K562 (cell line): ENCODE measurements around the gene RGL4. TPM values are rescaled to one million over a fixed set of nuclear protein-coding genes. Genes with fewer than 3 reads are reported as not detected.

Experiments used
- CBFA2T2 ChIP-seq: fragments of 450-650 bp; conservative IDR thresholded peaks from 2 replicates; pipeline ENCODE4 v1.6.1; 2017; ENCODE audit warnings: mild to moderate bottlenecking
- DDX20 ChIP-seq: fragments of 450-650 bp; IDR thresholded peaks from 2 replicates; pipeline ENCODE4 v1.6.1; 2016; ENCODE audit warnings: missing genetic modification characterization, low read depth, mild to moderate bottlenecking, missing compliant biosample characterization, moderate library complexity
- EP400 ChIP-seq: fragments of 450-650 bp; IDR thresholded peaks from 2 replicates; pipeline ENCODE4 v1.6.1; 2017; ENCODE audit warnings: antibody characterized with exemption, mild to moderate bottlenecking, moderate library complexity
- ESRRA ChIP-seq: fragments of 450-650 bp; IDR thresholded peaks from 2 replicates; pipeline ENCODE4 v1.6.1; 2014; ENCODE audit warnings: low read depth, mild to moderate bottlenecking, moderate library complexity, borderline replicate concordance
- GATAD2B ChIP-seq: fragments of 450-650 bp; IDR thresholded peaks from 2 replicates; pipeline ENCODE4 v1.6.1; 2017; ENCODE audit warnings: mild to moderate bottlenecking, borderline replicate concordance
- KDM1A ChIP-seq, 2 experiments: fragments of 450-650 bp; IDR thresholded peaks; 2 replicates each; pipeline ENCODE4 v1.6.1; 2016; ENCODE audit warnings: mild to moderate bottlenecking in 2 of 2
- NCOA4 ChIP-seq: fragments of 450-650 bp; IDR thresholded peaks from 2 replicates; pipeline ENCODE4 v1.6.1; 2018; ENCODE audit warnings: mild to moderate bottlenecking; ENCODE audit not compliant: partially characterized antibody
- POLR3A ChIP-seq: IDR thresholded peaks from 2 replicates; pipeline ENCODE4 v1.6.1; 2011; ENCODE audit warnings: borderline replicate concordance, mild to moderate bottlenecking, moderate library complexity; ENCODE audit not compliant: insufficient read length, insufficient read depth; ENCODE audit errors: extremely low read depth
- RAD51 ChIP-seq: fragments of 450-650 bp; IDR thresholded peaks from 2 replicates; pipeline ENCODE4 v1.7.1; 2016; ENCODE audit warnings: low read depth, mild to moderate bottlenecking, borderline replicate concordance
- RBM39 ChIP-seq: fragments of 200-400 bp; formaldehyde crosslinking; optimal IDR thresholded peaks from 2 replicates; pipeline ENCODE3; 2018; ENCODE audit warnings: low read depth, low read length
- SNRNP70 ChIP-seq: fragments of 200-400 bp; formaldehyde crosslinking; optimal IDR thresholded peaks from 2 replicates; pipeline ENCODE3; 2017; ENCODE audit warnings: low read depth, low read length
- SRF ChIP-seq, 2 experiments: fragments of 250-450, 450-650 bp in 1 of 2; sonication (Bioruptor Pico) in 1 of 2; sonication (generic) in 1 of 2; formaldehyde crosslinking; IDR thresholded peaks; 2 replicates each; pipeline versions ENCODE4 v1.5.0 to v1.5.1; 2020 to 2022; ENCODE audit warnings: mild to moderate bottlenecking in 1 of 2, missing genetic modification reagents in 1 of 2
- TCF7 ChIP-seq: sonication (generic); IDR thresholded peaks from 2 replicates; pipeline ENCODE4 v1.6.1; 2016; ENCODE audit warnings: antibody characterized with exemption, borderline replicate concordance
- ZNF431 ChIP-seq: sonication (generic); formaldehyde crosslinking; IDR thresholded peaks from 2 replicates; pipeline ENCODE4 v1.8.0; 2022; ENCODE audit warnings: mild to moderate bottlenecking, missing genetic modification reagents
- ZNF785 ChIP-seq: fragments of 250-450 bp; sonication (Bioruptor Pico); IDR thresholded peaks from 2 replicates; pipeline ENCODE4 v1.4.0; 2020; ENCODE audit warnings: mild to moderate bottlenecking
- polyA plus RNA-seq, 8 experiments: library from polyadenylated mRNA; depleted of rRNA in 4 of 8; stranded (reverse) in 5 of 8; unstranded in 3 of 8; fragments of >200 nt; fragmentation: Nextera tagmentation in 2 of 8; fragmentation: Illumina TruSeq in 1 of 8; extraction: Ambion mirVana in 2 of 8; extraction: Trizol in 1 of 8; gene quantifications; 2 replicates each; pipeline versions ENCODE4 v1.2.1 to v1.2.3, GENCODE V29; 2011 to 2014; ENCODE audit warnings: inconsistent platforms in 1 of 8, missing spikeins in 1 of 8
- total RNA-seq, 7 experiments: library from RNA; depleted of rRNA in 6 of 7; stranded (reverse); fragments of >200 nt in 6 of 7; fragmentation: Illumina TruSeq in 2 of 7; extraction: Trizol in 2 of 7; gene quantifications; 2 replicates each; pipeline versions ENCODE4 v1.2.1 to v1.2.3, GENCODE V29; 2011 to 2021; ENCODE audit warnings: low replicate concordance in 1 of 7
- TF ChIP-seq, protein P1 (sequence below): IDR thresholded peaks from 2 replicates; pipeline ENCODE4 v1.6.1; 2011; ENCODE audit not compliant: insufficient read length; ENCODE audit errors: extremely low read depth
- TF ChIP-seq, protein P2 (sequence below): fragments of 250-450 bp; sonication (Bioruptor Pico); IDR thresholded peaks from 2 replicates; pipeline ENCODE4 v1.4.0; 2020; ENCODE audit warnings: mild to moderate bottlenecking
- TF ChIP-seq, protein P3 (sequence below): fragments of 450-650 bp; IDR thresholded peaks from 2 replicates; pipeline ENCODE4 v1.6.1; 2014; ENCODE audit warnings: low read depth, mild to moderate bottlenecking, moderate library complexity, borderline replicate concordance
- TF ChIP-seq, protein P4 (sequence below), 2 experiments: fragments of 450-650 bp; conservative IDR thresholded peaks; 2 replicates each; pipeline ENCODE4 v1.6.1; 2017; ENCODE audit warnings: mild to moderate bottlenecking in 2 of 2, moderate library complexity in 2 of 2
- TF ChIP-seq, protein P5 (sequence below): fragments of 250-450 bp; sonication (Bioruptor Pico); IDR thresholded peaks from 2 replicates; pipeline ENCODE4 v1.4.0; 2020; ENCODE audit warnings: mild to moderate bottlenecking, moderate library complexity

The RGL4 gene
- total and polyA plus RNA-seq, 9 of the 15 experiments (the other 6 are each of a cell fraction or from before 2014, with no cell fraction given): not detected

GRCh38 chr22:23716811-23717801, 26.3 kb downstream of the RGL4 start (continued):
- no peak for TF ChIP-seq SNRNP70
- TF ChIP-seq ZNF431: no peak
- peak; percentile 91 for TF ChIP-seq ESRRA
- TF ChIP-seq, protein P1, sequence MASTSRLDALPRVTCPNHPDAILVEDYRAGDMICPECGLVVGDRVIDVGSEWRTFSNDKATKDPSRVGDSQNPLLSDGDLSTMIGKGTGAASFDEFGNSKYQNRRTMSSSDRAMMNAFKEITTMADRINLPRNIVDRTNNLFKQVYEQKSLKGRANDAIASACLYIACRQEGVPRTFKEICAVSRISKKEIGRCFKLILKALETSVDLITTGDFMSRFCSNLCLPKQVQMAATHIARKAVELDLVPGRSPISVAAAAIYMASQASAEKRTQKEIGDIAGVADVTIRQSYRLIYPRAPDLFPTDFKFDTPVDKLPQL: no peak
- TF ChIP-seq EP400: peak; percentile 57
- TF ChIP-seq SRF (CRISPR knock-in tag; IDR thresholded peaks at IDR 0.05): no peak
- TF ChIP-seq POLR3A: no peak
- TF ChIP-seq, protein P2, sequence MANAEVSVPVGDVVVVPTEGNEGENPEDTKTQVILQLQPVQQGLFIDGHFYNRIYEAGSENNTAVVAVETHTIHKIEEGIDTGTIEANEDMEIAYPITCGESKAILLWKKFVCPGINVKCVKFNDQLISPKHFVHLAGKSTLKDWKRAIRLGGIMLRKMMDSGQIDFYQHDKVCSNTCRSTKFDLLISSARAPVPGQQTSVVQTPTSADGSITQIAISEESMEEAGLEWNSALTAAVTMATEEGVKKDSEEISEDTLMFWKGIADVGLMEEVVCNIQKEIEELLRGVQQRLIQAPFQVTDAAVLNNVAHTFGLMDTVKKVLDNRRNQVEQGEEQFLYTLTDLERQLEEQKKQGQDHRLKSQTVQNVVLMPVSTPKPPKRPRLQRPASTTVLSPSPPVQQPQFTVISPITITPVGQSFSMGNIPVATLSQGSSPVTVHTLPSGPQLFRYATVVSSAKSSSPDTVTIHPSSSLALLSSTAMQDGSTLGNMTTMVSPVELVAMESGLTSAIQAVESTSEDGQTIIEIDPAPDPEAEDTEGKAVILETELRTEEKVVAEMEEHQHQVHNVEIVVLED (CRISPR knock-in tag): peak; percentile 90
- TF ChIP-seq, protein P3, sequence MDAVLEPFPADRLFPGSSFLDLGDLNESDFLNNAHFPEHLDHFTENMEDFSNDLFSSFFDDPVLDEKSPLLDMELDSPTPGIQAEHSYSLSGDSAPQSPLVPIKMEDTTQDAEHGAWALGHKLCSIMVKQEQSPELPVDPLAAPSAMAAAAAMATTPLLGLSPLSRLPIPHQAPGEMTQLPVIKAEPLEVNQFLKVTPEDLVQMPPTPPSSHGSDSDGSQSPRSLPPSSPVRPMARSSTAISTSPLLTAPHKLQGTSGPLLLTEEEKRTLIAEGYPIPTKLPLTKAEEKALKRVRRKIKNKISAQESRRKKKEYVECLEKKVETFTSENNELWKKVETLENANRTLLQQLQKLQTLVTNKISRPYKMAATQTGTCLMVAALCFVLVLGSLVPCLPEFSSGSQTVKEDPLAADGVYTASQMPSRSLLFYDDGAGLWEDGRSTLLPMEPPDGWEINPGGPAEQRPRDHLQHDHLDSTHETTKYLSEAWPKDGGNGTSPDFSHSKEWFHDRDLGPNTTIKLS: no peak; the same call in 1 of the 2 replicates
- no peak for TF ChIP-seq KDM1A (IDR thresholded peaks at IDR 0.05)
- TF ChIP-seq, protein P4, sequence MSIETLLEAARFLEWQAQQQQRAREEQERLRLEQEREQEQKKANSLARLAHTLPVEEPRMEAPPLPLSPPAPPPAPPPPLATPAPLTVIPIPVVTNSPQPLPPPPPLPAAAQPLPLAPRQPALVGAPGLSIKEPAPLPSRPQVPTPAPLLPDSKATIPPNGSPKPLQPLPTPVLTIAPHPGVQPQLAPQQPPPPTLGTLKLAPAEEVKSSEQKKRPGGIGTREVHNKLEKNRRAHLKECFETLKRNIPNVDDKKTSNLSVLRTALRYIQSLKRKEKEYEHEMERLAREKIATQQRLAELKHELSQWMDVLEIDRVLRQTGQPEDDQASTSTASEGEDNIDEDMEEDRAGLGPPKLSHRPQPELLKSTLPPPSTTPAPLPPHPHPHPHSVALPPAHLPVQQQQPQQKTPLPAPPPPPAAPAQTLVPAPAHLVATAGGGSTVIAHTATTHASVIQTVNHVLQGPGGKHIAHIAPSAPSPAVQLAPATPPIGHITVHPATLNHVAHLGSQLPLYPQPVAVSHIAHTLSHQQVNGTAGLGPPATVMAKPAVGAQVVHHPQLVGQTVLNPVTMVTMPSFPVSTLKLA (conservative IDR thresholded peaks at IDR 0.05): peak; percentile 59 to 83
- TF ChIP-seq, protein P5, sequence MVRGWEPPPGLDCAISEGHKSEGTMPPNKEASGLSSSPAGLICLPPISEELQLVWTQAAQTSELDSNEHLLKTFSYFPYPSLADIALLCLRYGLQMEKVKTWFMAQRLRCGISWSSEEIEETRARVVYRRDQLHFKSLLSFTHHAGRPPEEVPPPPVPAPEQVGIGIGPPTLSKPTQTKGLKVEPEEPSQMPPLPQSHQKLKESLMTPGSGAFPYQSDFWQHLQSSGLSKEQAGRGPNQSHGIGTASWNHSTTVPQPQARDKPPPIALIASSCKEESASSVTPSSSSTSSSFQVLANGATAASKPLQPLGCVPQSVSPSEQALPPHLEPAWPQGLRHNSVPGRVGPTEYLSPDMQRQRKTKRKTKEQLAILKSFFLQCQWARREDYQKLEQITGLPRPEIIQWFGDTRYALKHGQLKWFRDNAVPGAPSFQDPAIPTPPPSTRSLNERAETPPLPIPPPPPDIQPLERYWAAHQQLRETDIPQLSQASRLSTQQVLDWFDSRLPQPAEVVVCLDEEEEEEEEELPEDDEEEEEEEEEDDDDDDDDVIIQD (CRISPR knock-in tag): no peak
- TF ChIP-seq GATAD2B: no peak
- peak; percentile 40 for TF ChIP-seq CBFA2T2
- no peak for TF ChIP-seq ZNF785 (CRISPR knock-in tag)
- TF ChIP-seq DDX20: no peak
- no peak for TF ChIP-seq NCOA4
- TF ChIP-seq RAD51: peak; percentile 83
- TF ChIP-seq TCF7: no peak
- no peak for TF ChIP-seq RBM39
